AG08395 (cell line): ENCODE results near the gene EFCAB8.
"Not testable (repeated sequence)": the region's sequence is repeated elsewhere in the genome, so short reads cannot be mapped to it uniquely, and the experiment has no call there.

Experiments
- DNase-seq: peaks from one replicate; pipeline ENCODE4 v3.0.0; 2012; ENCODE audit warnings: mixed read lengths, low spot score

Gene EFCAB8

DNA sequence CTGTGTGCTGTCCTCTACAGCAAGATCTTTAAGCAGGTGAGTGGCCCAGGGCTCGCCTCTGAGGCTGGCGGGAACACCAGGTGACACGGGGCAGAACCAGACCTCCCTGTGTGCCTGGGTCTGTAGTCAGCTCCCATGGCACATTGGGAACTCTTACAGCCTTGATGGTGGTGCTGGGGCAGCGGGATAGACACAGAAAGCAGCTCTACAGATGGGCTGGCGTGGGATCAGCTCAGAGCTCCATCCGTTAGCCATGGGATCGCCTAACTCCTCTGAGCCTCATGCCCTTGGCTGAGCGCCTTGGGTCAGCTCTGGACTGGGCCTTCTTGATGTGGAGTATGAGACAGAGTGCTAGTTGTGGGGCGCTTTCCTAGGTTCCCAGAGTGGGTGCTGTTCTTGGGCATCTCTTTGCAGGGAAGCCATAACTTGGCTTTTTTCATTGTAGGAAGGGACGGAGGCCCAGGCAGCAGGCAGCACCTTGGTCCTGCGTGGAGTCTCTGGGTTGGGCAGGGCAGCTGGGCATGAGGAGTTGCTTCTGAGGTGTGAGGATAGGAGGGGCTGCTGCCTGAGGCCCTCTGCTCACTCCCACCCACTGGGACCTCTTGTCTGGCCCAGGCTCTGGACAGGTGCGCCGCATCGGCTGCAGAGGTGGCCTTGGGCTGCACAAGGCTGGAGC is 51.3 kb downstream of the EFCAB8 start:
- no peak for DNase-seq

GRCh38 chr20:32911355-32911754 is 52.6 kb downstream of the EFCAB8 start:
- no peak for DNase-seq

- no peak for DNase-seq
Observed at GRCh38 chr20:32912688-32913087, 54.0 kb downstream of the EFCAB8 start.

GRCh38 chr20:32914031-32914430 is 55.3 kb downstream of the EFCAB8 start:
- DNase-seq: no peak

DNA sequence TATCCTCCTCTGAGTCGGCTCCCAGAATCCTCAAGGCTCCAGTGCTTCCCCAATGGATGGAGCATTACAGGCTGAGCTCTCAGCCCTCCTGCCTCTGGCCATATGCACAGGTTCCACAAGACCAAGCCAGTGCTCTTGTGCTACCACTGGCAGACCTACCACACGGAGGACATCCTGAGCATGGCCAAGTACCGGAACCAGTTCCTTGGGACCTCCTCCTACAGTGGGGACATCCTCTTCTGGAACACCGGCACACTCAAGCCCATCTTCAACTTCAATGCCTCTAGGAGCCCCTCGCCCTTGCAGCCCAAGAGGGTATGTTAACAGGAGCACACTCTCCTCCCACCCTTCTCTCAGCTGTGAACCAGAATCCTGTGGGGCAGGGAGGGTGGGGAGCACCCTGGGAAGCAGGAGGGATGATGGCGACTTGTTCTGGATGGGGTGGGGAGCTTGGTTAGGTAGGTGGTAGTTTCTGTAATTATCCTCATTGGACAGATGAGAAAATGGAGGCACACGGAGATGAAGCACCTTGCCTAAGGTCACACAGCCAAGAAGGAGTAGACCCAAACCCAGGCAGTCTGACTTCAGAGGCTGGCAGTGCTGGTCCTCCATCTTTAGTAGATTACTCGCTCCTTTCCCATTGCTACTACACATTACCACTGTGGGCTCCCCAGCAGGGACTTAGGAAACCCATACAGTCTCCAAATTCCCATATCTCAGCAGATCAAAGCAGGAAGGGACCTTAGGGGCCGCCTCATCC is 58.6 kb downstream of the EFCAB8 start:
- no peak for DNase-seq

- no peak for DNase-seq
Observed at GRCh38 chr20:32918296-32918695, 59.6 kb downstream of the EFCAB8 start.

GRCh38 chr20:32918751-32919150 is 60.0 kb downstream of the EFCAB8 start:
- no peak for DNase-seq

GRCh38 chr20:32920066-32920465 is 61.3 kb downstream of the EFCAB8 start:
- no peak for DNase-seq

GRCh38 chr20:32920530-32921298 is 62.0 kb downstream of the EFCAB8 start:
- no peak for DNase-seq

DNA sequence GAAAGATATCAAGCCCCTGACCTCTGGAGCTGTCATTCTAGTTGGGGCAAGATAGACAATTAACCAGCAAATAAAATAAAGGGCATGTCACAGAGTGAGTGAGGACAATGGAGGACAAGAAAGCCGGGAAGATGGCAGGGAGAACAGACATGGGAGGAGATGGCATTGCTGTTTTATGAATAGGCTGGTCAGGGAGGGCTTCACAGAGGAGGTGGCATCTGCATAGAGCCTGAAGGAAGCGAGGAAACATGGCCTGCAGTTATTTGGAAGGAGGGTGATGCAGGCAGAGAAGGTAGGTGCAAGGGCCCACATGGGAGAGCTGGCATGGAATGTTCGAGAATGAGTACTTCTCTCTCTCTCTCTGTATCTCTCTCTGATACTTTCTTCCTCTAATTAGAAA is 63.7 kb downstream of the EFCAB8 start:
- DNase-seq: no peak

GRCh38 chr20:32924781-32925180 is 66.1 kb downstream of the EFCAB8 start:
- DNase-seq: no peak

DNA sequence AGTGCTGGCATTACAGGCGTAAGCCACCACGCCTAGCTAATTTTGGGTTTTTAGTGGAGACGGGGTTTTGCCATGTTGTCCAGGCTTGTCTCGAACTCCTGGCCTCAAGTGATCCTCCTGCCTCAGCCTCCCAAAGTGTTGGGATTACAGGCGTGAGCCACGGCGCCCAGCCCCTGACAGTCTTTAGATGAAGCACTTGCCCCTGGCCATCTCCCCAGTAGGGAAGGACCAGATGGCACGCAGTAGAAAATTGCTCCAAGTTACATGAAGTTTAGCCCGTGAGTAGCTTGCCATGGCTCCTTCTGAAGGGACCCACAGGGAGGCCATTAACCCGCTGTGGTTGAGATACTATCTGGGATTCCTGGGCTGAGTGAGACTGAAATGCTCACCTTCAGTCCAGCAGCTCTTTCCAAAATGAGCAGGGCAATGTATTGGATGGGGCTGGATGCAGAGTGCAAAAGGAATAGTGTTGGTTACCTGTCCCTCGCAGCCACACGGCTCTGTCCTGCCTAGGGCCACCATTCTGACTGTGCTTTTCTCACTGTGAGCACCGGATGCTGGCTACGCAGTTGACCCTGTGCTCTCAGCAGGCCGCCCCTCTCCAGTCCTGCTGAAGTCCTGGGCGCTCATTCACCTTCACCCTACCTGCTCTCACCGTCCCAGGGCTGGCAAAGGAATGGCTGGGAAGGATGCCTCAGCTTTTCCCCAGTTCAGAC is 66.9 kb downstream of the EFCAB8 start:
- no peak for DNase-seq

GRCh38 chr20:32929162-32929561 is 70.4 kb downstream of the EFCAB8 start:
- DNase-seq: no peak

DNA sequence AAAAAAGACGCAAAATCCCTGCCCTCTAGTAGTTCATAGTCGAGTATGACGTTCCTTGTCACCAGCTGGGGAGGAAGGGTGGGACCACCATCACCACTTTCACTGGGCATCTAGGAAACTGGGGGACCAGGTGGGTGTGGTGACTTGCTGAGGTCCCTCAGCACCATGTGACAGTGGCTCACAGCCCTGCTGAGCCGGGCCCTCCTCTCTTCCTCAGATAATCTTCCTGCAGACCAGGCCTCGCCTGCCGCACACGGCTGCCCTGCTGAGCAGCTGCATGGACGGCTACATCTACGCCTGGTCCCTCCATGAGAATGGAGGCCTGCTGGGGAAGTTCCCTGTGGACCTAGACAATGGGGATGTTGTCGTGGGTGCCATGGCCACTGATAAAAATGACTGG is 71.5 kb downstream of the EFCAB8 start:
- no peak for DNase-seq

- DNase-seq: no peak
Observed at GRCh38 chr20:32930701-32931100, 72.0 kb downstream of the EFCAB8 start.

GRCh38 chr20:32934580-32934979 is 75.9 kb downstream of the EFCAB8 start:
- no peak for DNase-seq

DNA sequence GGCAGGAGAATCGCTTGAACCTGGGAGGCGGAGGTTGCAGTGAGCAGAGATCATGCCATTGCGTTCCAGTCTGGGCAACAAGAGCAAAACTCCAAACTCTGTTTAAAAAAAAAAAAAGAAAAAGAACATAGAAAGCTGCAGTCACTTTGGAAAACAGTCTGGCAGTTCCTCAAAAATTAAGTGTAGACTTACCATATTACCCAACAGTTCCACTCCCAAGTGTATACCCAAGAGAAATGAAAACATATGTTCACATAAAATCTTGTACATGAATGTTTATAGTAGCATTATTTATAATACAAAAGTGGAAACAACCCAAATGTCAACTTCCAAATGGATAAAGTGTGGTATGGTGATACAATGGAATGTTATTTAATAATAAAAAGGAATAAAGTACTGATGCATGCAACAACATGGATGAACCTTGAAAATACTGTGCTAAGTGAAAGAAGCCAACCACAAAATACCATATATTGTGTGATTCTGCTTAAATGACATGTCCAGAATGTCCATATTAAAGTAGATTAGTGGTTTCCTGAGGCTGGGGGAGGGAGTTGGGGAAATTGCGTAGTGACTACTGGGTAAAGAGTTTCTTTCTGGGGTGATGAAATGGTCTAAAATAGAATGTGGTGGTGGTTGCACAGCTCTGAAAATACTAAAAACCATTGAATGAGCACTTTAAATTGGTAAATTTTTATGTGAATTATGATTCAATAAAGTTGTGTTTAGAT is 82.6 kb downstream of the EFCAB8 start:
- no peak for DNase-seq

- DNase-seq: no peak
Observed at GRCh38 chr20:32943490-32944052, 84.8 kb downstream of the EFCAB8 start.

- DNase-seq: peak; percentile 56
Observed at GRCh38 chr20:32945710-32946221, 87.0 kb downstream of the EFCAB8 start.

DNA sequence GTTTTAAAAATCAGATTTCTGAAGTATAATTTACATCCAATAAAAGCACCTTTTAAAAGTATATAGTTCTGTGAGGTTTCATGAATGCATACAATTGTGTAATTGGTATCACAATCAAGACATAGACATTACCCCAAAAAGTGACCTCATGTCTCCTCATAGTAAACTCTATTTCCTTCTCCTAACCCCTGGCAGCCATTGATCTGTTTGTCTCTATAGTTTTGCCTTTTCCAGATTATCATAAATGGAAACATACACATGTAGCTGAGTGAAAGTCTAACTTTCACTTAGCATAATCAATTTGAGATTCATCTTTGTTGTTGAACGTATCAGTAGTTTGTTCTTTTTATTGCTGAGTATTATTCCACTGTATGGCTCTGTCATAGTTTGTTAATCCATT is 87.9 kb downstream of the EFCAB8 start:
- DNase-seq: no peak

- DNase-seq: not testable (repeated sequence)
Observed at GRCh38 chr20:32950539-32950938, 91.8 kb downstream of the EFCAB8 start.
